GM18508 (cell line): ENCODE results near the gene KSR1.

Source experiments
- ATAC-seq: cut with Tn5 transposase; IDR thresholded peaks from one replicate; pipeline ENCODE4 v1.9.1; 2021; ENCODE audit warnings: moderate number of reproducible peaks; ENCODE audit not compliant: insufficient read depth, unreplicated experiment

KSR1 gene

GRCh38 chr17:27597783-27598320 lies 141.6 kb downstream of the KSR1 start:
- no peak for ATAC-seq

GRCh38 chr17:27598337-27599050 lies 142.2 kb downstream of the KSR1 start:
- no peak for ATAC-seq

GRCh38 chr17:27600471-27600870 lies 144.2 kb downstream of the KSR1 start:
- ATAC-seq: no peak

- ATAC-seq: no peak
Measured at GRCh38 chr17:27601069-27601974, 145.1 kb downstream of the KSR1 start.

GRCh38 chr17:27601975-27602302 lies 145.7 kb downstream of the KSR1 start:
- ATAC-seq: no peak

GRCh38 chr17:27602721-27603420 lies 146.6 kb downstream of the KSR1 start:
- no peak for ATAC-seq

GRCh38 chr17:27603421-27603770 lies 147.1 kb downstream of the KSR1 start:
- ATAC-seq: no peak

GRCh38 chr17:27603880-27604794 lies 147.9 kb downstream of the KSR1 start:
- no peak for ATAC-seq

GRCh38 chr17:27605409-27605808 lies 149.2 kb downstream of the KSR1 start:
- no peak for ATAC-seq

- no peak for ATAC-seq
Measured at GRCh38 chr17:27607521-27608091, 151.4 kb downstream of the KSR1 start.

GRCh38 chr17:27608328-27609230 lies 152.3 kb downstream of the KSR1 start:
- ATAC-seq: no peak

- ATAC-seq: no peak
Measured at GRCh38 chr17:27609611-27610303, 153.5 kb downstream of the KSR1 start.

- no peak for ATAC-seq
Measured at GRCh38 chr17:27610304-27610677, 154.0 kb downstream of the KSR1 start.

GRCh38 chr17:27612160-27612770 lies 156.0 kb downstream of the KSR1 start:
- ATAC-seq: no peak

GRCh38 chr17:27613433-27613832 lies 157.2 kb downstream of the KSR1 start:
- no peak for ATAC-seq

- ATAC-seq: no peak
Measured at GRCh38 chr17:27615121-27615520, 158.9 kb downstream of the KSR1 start.

- ATAC-seq: no peak
Measured at GRCh38 chr17:27616414-27616813, 160.2 kb downstream of the KSR1 start.

GRCh38 chr17:27618417-27618816 lies 162.2 kb downstream of the KSR1 start:
- ATAC-seq: no peak
